ENCODE measurements around the gene FGF1. TPM values are rescaled to one million over a fixed set of nuclear protein-coding genes. Genes with fewer than 3 reads are reported as not detected.

FGF1 gene
- total RNA-seq, 2 donors from 2014 or later = 11.4 to 56.7 TPM

- no peaks in the 10 kb centered on the region for H3K36me3 ChIP-seq
- DNase-seq (ENCODE audit: low spot score) (no peak), ATAC-seq (ENCODE audit: insufficient number of reproducible peaks, low FRiP score, low read depth) (peak; percentile 59)
- H3K27me3 ChIP-seq (replicated peaks; ENCODE audit: insufficient read depth) = no peaks in the 10 kb centered on the region
- TF ChIP-seq, protein P1, sequence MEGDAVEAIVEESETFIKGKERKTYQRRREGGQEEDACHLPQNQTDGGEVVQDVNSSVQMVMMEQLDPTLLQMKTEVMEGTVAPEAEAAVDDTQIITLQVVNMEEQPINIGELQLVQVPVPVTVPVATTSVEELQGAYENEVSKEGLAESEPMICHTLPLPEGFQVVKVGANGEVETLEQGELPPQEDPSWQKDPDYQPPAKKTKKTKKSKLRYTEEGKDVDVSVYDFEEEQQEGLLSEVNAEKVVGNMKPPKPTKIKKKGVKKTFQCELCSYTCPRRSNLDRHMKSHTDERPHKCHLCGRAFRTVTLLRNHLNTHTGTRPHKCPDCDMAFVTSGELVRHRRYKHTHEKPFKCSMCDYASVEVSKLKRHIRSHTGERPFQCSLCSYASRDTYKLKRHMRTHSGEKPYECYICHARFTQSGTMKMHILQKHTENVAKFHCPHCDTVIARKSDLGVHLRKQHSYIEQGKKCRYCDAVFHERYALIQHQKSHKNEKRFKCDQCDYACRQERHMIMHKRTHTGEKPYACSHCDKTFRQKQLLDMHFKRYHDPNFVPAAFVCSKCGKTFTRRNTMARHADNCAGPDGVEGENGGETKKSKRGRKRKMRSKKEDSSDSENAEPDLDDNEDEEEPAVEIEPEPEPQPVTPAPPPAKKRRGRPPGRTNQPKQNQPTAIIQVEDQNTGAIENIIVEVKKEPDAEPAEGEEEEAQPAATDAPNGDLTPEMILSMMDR (IDR thresholded peaks at IDR 0.05) = no peak
- no peaks in the 10 kb centered on the region for H3K9me3 ChIP-seq
- H3K4me1 ChIP-seq (ENCODE audit: control insufficient read depth in 1 of 2, low read depth in 2 of 2) = peaks cover 7 to 23% of the 10 kb centered on the region in 2 donors
- peak overlapping the region; percentile 58 to 83 for H3K27ac ChIP-seq
- peak overlapping the region; percentile 0 for H3K4me3 ChIP-seq
Observed at GRCh38 chr5:142568283-142568995, 117.5 kb downstream of the FGF1 start.

GRCh38 chr5:142561486-142562097 is 124.3 kb downstream of the FGF1 start:
- Histone ChIP-seq H3K27me3 (replicated peaks; ENCODE audit: insufficient read depth) (no peaks in the 10 kb centered on the region), H3K9me3 (no peaks in the 10 kb centered on the region), H3K36me3 (no peaks in the 10 kb centered on the region), H3K4me3 (no peak overlapping the region), H3K27ac (peak overlapping the region in 1 of 2 donors; percentile 28), H3K4me1 (ENCODE audit: control insufficient read depth in 1 of 2, low read depth in 2 of 2) (peaks cover 10 to 16% of the 10 kb centered on the region in 2 donors)
- peak; percentile 48 for ATAC-seq (ENCODE audit: insufficient number of reproducible peaks, low FRiP score, low read depth)
- TF ChIP-seq, protein P1 (IDR thresholded peaks at IDR 0.05) = no peak
- no peak for DNase-seq (ENCODE audit: low spot score)

DNA sequence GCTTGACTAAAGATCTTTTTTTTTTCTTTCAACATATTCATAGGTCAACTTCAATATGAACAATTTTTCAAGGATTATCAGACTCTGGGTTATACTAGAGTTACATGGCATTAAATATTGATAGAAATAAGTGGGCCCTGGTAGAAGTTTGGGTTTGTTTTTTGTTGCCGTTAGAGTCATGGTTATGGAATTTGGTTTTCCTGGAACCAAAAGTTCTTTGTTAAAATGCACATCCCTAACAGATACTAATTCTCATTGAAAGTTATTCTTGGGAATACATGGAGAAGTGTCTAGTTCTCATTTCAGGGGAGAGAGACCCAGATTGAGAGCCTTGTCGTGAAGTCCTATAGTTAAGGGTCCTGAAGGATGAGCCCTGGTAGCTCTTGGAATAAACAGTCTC is 124.9 kb downstream of the FGF1 start:
- Histone ChIP-seq H3K27ac (peak overlapping the region in 1 of 2 donors; percentile 28), H3K4me3 (no peak overlapping the region), H3K36me3 (no peaks in the 10 kb centered on the region), H3K9me3 (no peaks in the 10 kb centered on the region), H3K4me1 (ENCODE audit: control insufficient read depth in 1 of 2, low read depth in 2 of 2) (peaks cover 10 to 16% of the 10 kb centered on the region in 2 donors), H3K27me3 (replicated peaks; ENCODE audit: insufficient read depth) (no peaks in the 10 kb centered on the region)
- ATAC-seq (ENCODE audit: insufficient number of reproducible peaks, low FRiP score, low read depth) (no peak), DNase-seq (ENCODE audit: low spot score) (no peak)
- TF ChIP-seq, protein P1 (IDR thresholded peaks at IDR 0.05) = no peak

GRCh38 chr5:142552107-142552506 is 133.8 kb downstream of the FGF1 start:
- peaks cover 0 to 3% of the 10 kb centered on the region in 2 donors for H3K4me1 ChIP-seq (ENCODE audit: control insufficient read depth in 1 of 2, low read depth in 2 of 2)
- no peaks in the 10 kb centered on the region for H3K9me3 ChIP-seq
- no peak overlapping the region for H3K4me3 ChIP-seq
- H3K27me3 ChIP-seq (replicated peaks; ENCODE audit: insufficient read depth) = no peaks in the 10 kb centered on the region
- no peaks in the 10 kb centered on the region for H3K36me3 ChIP-seq
- TF ChIP-seq, protein P1 (IDR thresholded peaks at IDR 0.05) = no peak
- ATAC-seq (ENCODE audit: insufficient number of reproducible peaks, low FRiP score, low read depth) (no peak), DNase-seq (ENCODE audit: low spot score) (no peak)
- no peak overlapping the region for H3K27ac ChIP-seq

- TF ChIP-seq, protein P1 (IDR thresholded peaks at IDR 0.05) = no peak
- H3K4me3 ChIP-seq = peak overlapping the region; percentile 40
Observed at GRCh38 chr5:142551338-142552067, 134.4 kb downstream of the FGF1 start.

More at GRCh38 chr5:142551338-142552067, 134.4 kb downstream of the FGF1 start:
- no peaks in the 10 kb centered on the region for H3K36me3 ChIP-seq
- peaks cover 0 to 3% of the 10 kb centered on the region in 2 donors for H3K4me1 ChIP-seq (ENCODE audit: control insufficient read depth in 1 of 2, low read depth in 2 of 2)
- no peak overlapping the region for H3K27ac ChIP-seq
- no peaks in the 10 kb centered on the region for H3K9me3 ChIP-seq
- H3K27me3 ChIP-seq (replicated peaks; ENCODE audit: insufficient read depth) = no peaks in the 10 kb centered on the region
- ATAC-seq (ENCODE audit: insufficient number of reproducible peaks, low FRiP score, low read depth) (no peak), DNase-seq (ENCODE audit: low spot score) (no peak)
